Upper lobe of right lung (tissue), 1 donor: Measurements from ENCODE around the gene PDE9A. TPM values are rescaled to one million over a fixed set of nuclear protein-coding genes. Genes with fewer than 3 reads are reported as not detected.

Experiments used
- ATAC-seq: fragments of 200-7000 bp; cut with Tn5 transposase; one replicate; pipeline ENCODE4 v1.9.1; 2020; ENCODE audit warnings: mild to moderate bottlenecking, moderate library complexity
- DNase-seq: peaks from one replicate; pipeline ENCODE4 v3.0.0-alpha.2; 2020
- H3K27ac ChIP-seq: fragments of 200-600 bp; one replicate; pipeline ENCODE4 v1.8.0; 2022
- H3K27me3 ChIP-seq: fragments of 200-600 bp; one replicate; pipeline ENCODE4 v1.8.0; 2022; ENCODE audit warnings: mild to moderate bottlenecking
- H3K36me3 ChIP-seq: fragments of 200-600 bp; one replicate; pipeline ENCODE4 v1.8.0; 2022
- H3K4me1 ChIP-seq: fragments of 200-600 bp; one replicate; pipeline ENCODE4 v1.8.0; 2022
- H3K4me3 ChIP-seq: fragments of 200-600 bp; one replicate; pipeline ENCODE4 v1.8.0; 2022; ENCODE audit warnings: mild to moderate bottlenecking
- H3K9me3 ChIP-seq: fragments of 200-600 bp; one replicate; pipeline ENCODE4 v1.8.0; 2022
- CTCF ChIP-seq: fragments of 200-600 bp; IDR thresholded peaks from one replicate; pipeline ENCODE4 v1.8.0; 2022; ENCODE audit warnings: antibody characterized with exemption
- intact Hi-C: fragments of 100-400 bp; cut with DNase I; formaldehyde crosslinking; loops from one replicate; pipeline ENCODE4 v1.11.0; 2022
- total RNA-seq: library from RNA; stranded (reverse); fragmentation: NEBNext Ultra II Directional; extraction: Animal tissue kit (Norgen Biotek cat#: 25700); gene quantifications from one replicate; pipeline ENCODE4 v1.2.1, GENCODE V29; 2021
- donor health status: DM: no; HTN: yes; CAD: no; lungs with severe emphysema.

The PDE9A gene
- total RNA-seq, 1 donor from 2014 or later, result 15.3 TPM

DNA sequence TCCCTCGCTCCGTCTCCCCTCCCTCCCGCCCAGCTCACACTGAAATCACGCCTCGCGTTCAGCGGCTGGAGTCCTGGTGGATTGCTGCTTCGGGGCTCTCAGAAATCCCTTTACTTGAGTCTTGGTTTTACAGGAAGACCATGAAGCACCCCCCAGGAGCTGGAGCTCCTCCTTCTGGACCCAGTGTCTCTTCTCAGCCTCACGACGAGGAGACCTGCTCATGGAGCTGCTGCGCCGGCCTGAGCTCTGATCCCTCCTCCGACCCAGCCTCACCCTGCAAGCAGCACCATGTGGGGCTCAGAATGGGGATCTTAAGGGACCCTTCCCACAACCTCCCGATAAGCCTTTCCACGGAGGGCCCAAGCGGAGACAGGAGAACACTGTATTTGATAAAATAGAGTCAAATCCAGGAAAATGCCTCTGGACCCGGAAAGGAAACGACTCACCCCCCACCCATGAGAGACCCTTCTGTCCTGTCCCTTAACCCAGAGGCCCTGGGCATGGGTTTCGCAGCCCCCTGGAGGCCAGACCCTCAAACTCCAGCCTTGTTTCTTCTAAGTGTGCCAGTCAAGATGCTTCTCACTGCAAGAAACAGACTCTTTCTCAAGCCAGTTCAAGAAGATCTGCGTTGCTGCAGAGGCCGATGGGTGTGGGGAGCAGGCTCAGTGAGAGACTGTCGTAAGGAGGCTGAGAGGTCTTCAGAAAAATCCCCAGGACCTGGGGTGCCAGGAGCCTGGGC is 26.1 kb downstream of the PDE9A start:
- no peak for TF ChIP-seq CTCF
- intact Hi-C loops, result no loop called here
- Histone ChIP-seq H3K4me3 (no peak overlapping the region), H3K4me1 (no peaks in the 10 kb centered on the region), H3K9me3 (no peaks in the 10 kb centered on the region), H3K27me3 (no peaks in the 10 kb centered on the region), H3K27ac (no peak overlapping the region), H3K36me3 (no peaks in the 10 kb centered on the region)
- ATAC-seq (no peak), DNase-seq (no peak)

DNA sequence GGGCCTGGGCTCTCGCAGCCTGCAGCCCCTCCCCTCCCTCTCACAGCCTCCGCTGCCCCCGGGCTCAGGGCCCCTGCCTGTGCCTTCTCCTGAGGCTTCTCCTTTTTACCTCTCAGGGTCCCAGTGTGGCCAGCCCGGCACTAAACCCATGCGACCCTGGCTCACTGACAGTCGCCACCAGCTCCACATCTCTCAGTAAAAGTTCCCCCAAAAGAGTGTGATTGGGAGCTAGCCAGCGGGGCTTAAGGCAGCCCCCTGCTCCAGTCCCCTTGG is 26.6 kb downstream of the PDE9A start:
- no peak for ATAC-seq
- no peaks in the 10 kb centered on the region for H3K9me3 ChIP-seq
- H3K4me3 ChIP-seq, result no peak overlapping the region
- no peaks in the 10 kb centered on the region for H3K27me3 ChIP-seq
- H3K4me1 ChIP-seq, result no peaks in the 10 kb centered on the region
- no peak overlapping the region for H3K27ac ChIP-seq
- intact Hi-C loops, result no loop called here
- no peak for DNase-seq
- no peak for TF ChIP-seq CTCF
- no peaks in the 10 kb centered on the region for H3K36me3 ChIP-seq

GRCh38 chr21:42680429-42680828 is 27.0 kb downstream of the PDE9A start:
- Histone ChIP-seq H3K4me1 (no peaks in the 10 kb centered on the region), H3K36me3 (no peaks in the 10 kb centered on the region), H3K27ac (no peak overlapping the region), H3K9me3 (no peaks in the 10 kb centered on the region), H3K27me3 (no peaks in the 10 kb centered on the region), H3K4me3 (no peak overlapping the region)
- ATAC-seq, result no peak
- intact Hi-C loops, result no loop called here
- no peak for TF ChIP-seq CTCF
- DNase-seq, result no peak

DNA sequence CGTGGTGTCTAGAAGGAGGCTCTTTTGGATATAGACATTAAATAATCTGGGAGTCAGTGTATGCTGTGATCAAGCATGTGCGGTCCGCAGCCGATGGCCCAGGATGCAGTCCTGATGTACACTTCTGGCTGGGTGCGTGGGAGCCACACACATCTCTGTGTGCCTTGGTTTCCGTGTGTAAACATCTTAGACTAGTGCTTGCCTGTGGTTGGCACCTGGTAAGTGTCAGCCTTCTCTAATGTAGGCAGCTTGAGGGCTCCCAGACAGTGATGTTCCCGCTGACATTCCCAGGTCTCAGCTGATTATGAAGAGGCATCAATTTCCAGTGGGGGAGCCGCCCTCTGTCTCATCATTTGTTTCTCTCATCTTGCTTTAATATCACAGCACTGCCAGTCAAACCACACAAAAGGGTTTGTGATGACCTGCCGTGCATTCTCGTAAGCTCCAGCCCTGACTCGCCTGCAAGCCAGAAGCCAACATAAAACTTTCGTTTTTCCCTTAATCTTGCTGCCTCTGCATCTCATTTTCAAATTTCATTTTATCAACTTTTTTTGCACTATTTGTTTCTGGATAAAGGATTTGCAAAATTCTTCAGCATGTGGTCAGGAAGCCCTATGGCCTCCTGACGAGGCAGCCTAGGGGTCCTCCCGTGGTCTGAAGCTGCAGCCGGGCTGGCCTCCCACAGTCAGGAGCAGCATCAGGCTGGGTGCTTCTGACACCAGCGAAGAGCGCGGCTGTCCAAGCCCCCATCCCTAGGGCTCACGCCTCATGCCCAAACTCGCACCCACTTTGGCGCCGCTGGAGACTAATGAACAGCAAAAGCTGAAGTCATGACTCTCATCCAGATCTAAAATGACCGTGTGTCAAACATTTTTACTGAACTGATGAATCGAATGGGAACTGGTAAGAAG is 28.1 kb downstream of the PDE9A start:
- no peaks in the 10 kb centered on the region for H3K36me3 ChIP-seq
- no peak for DNase-seq
- no peak for ATAC-seq
- no peaks in the 10 kb centered on the region for H3K27me3 ChIP-seq
- H3K9me3 ChIP-seq, result no peaks in the 10 kb centered on the region
- no peak overlapping the region for H3K4me3 ChIP-seq
- intact Hi-C loops, result no loop called here
- no peaks in the 10 kb centered on the region for H3K4me1 ChIP-seq
- no peak for TF ChIP-seq CTCF
- no peak overlapping the region for H3K27ac ChIP-seq

DNA sequence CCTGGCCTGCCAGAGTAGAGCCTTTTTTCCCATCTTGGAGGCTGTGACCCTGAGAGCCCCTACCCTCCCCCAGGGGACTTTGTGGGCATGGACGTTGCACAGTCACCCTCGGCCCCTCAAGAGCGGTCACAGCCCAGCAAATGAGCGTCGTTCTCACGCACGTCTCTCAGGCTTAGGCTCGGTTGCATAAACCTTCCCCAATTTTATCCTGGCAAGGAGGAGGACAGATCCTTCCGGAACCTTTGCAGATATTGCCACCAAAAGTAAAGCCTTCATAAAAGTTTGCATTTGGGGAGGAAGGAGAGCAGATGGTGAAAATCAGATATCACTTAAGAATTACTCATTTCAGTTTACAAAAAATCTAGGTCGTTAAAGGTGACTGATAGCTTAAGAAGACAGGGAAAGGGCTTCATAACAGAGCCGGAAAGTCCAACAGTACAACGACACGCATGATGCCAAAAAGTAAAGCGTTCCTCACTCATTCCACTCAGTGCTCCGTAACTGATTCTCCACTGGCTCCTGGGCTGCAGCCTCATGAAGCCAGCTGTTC is 29.3 kb downstream of the PDE9A start:
- Histone ChIP-seq H3K4me3 (no peak overlapping the region), H3K9me3 (no peaks in the 10 kb centered on the region), H3K36me3 (no peaks in the 10 kb centered on the region), H3K27ac (no peak overlapping the region), H3K27me3 (no peaks in the 10 kb centered on the region), H3K4me1 (no peaks in the 10 kb centered on the region)
- ATAC-seq (no peak), DNase-seq (no peak)
- intact Hi-C loops, result no loop called here
- no peak for TF ChIP-seq CTCF
